SK-N-SH (cell line): ENCODE measurements around the gene STEAP2. TPM values are rescaled to one million over a fixed set of nuclear protein-coding genes. Genes with fewer than 3 reads are reported as not detected.

Experiments used
- CTCF ChIA-PET: fragments of 300-600, 350-600 bp; formaldehyde crosslinking; extraction: SDS; loops from one replicate; lab custom pipeline; 2021; lab: Yijun Ruan, JAX
- POLR2A ChIA-PET: fragments of 350-600 bp; sonication (Branson Sonifier 250); formaldehyde crosslinking; extraction: SDS; loops from one replicate; lab custom pipeline; 2020; ENCODE audit warnings: antibody characterized with exemption, inconsistent platforms; lab: Yijun Ruan, JAX
- DNase-seq: peaks from one replicate; pipeline ENCODE4 v3.0.0; 2012
- H2AFZ ChIP-seq: fragments of 200-600 bp; sonication (generic); 2 replicates; pipeline ENCODE4 v1.8.1; 2016; ENCODE audit warnings: antibody characterized with exemption, mild to moderate bottlenecking, low read depth
- H3F3A ChIP-seq: fragments of 200-600 bp; sonication (generic); replicated peaks from 2 replicates; pipeline ENCODE3; 2016; ENCODE audit warnings: antibody characterized with exemption, mild to moderate bottlenecking; ENCODE audit not compliant: insufficient read depth
- H3K27ac ChIP-seq, 2 experiments: fragments of 200-500 bp in 1 of 2; fragments of 200-600 bp in 1 of 2; sonication (Bioruptor generic) in 1 of 2; sonication (generic), shearing (Covaris generic) in 1 of 2; 2 replicates each; pipeline versions ENCODE4 v1.5.1 to v1.6.1; 2014 to 2016; ENCODE audit warnings: low read depth in 2 of 2, inconsistent platforms in 1 of 2, low read length in 1 of 2, mild to moderate bottlenecking in 1 of 2, mixed read lengths in 1 of 2
- H3K27me3 ChIP-seq: fragments of 200-600 bp; sonication (generic), shearing (Covaris generic); 2 replicates; pipeline ENCODE4 v1.6.1; 2016; ENCODE audit warnings: mixed run types; ENCODE audit not compliant: insufficient read depth
- H3K36me3 ChIP-seq, 2 experiments: fragments of 200-500 bp in 1 of 2; fragments of 200-600 bp in 1 of 2; sonication (Bioruptor generic) in 1 of 2; sonication (generic) in 1 of 2; replicated peaks in 1 of 2; 2 replicates each; pipeline versions ENCODE3 to v1.5.1; 2014 to 2016; ENCODE audit warnings: low read length in 1 of 2, mild to moderate bottlenecking in 1 of 2; ENCODE audit not compliant: insufficient read depth in 2 of 2, control insufficient read depth in 1 of 2
- H3K4me1 ChIP-seq, 2 experiments: fragments of 200-500 bp in 1 of 2; fragments of 200-600 bp in 1 of 2; sonication (Bioruptor generic) in 1 of 2; sonication (generic), shearing (Covaris generic) in 1 of 2; 2 replicates each; pipeline versions ENCODE4 v1.5.1 to v1.6.1; 2014 to 2016; ENCODE audit warnings: low read depth in 1 of 2, low read length in 1 of 2, mixed run types in 1 of 2; ENCODE audit not compliant: insufficient read depth in 2 of 2, control insufficient read depth in 1 of 2
- H3K4me2 ChIP-seq: fragments of 200-600 bp; sonication (generic), shearing (Covaris generic); 2 replicates; pipeline ENCODE4 v1.6.1; 2017; ENCODE audit warnings: mixed run types
- H3K4me3 ChIP-seq, 2 experiments: fragments of 200-500 bp in 1 of 2; fragments of 200-600 bp in 1 of 2; sonication (Bioruptor generic) in 1 of 2; sonication (generic), shearing (Covaris generic) in 1 of 2; 2 replicates each; pipeline versions ENCODE4 v1.5.1 to v1.8.1; 2014 to 2016; ENCODE audit warnings: low read depth in 2 of 2, inconsistent platforms in 1 of 2, low read length in 1 of 2, mild to moderate bottlenecking in 1 of 2, mixed read lengths in 1 of 2, moderate library complexity in 1 of 2
- H3K79me2 ChIP-seq: fragments of 200-600 bp; sonication (generic); 2 replicates; pipeline ENCODE4 v1.8.1; 2017; ENCODE audit warnings: mild to moderate bottlenecking; ENCODE audit not compliant: insufficient read depth
- H3K9ac ChIP-seq: fragments of 200-600 bp; sonication (generic); 2 replicates; pipeline ENCODE4 v1.6.1; 2017; ENCODE audit warnings: mixed run types
- H3K9me2 ChIP-seq: fragments of 200-600 bp; sonication (generic); 2 replicates; pipeline ENCODE4 v1.6.1; 2017; ENCODE audit warnings: mixed run types
- H3K9me3 ChIP-seq: fragments of 200-600 bp; sonication (generic); 2 replicates; pipeline ENCODE4 v1.6.1; 2017; ENCODE audit warnings: mixed run types, mild to moderate bottlenecking, moderate library complexity
- H4K20me1 ChIP-seq: fragments of 200-600 bp; sonication (generic); 2 replicates; pipeline ENCODE4 v1.6.1; 2017; ENCODE audit warnings: mild to moderate bottlenecking, mixed run types; ENCODE audit not compliant: insufficient read depth
- CHD2 ChIP-seq: fragments of 150-350 bp; IDR thresholded peaks from 2 replicates; pipeline ENCODE4 v1.6.1; 2018; ENCODE audit warnings: low read length; ENCODE audit not compliant: partially characterized antibody
- EP300 ChIP-seq, 2 experiments: IDR thresholded peaks; 2 replicates each; pipeline versions ENCODE4 v1.4.0 to v1.6.1; 2012; ENCODE audit warnings: borderline replicate concordance in 1 of 2, low read depth in 1 of 2, low read length in 1 of 2
- FOSL2 ChIP-seq: IDR thresholded peaks from 2 replicates; pipeline ENCODE4 v1.4.0; 2012; ENCODE audit warnings: low read depth, mild to moderate bottlenecking, moderate library complexity, borderline replicate concordance
- GABPA ChIP-seq: IDR thresholded peaks from 2 replicates; pipeline ENCODE4 v1.4.0; 2012; ENCODE audit warnings: low read depth, mild to moderate bottlenecking
- JUND ChIP-seq: IDR thresholded peaks from 2 replicates; pipeline ENCODE4 v1.4.0; 2012
- MXI1 ChIP-seq: IDR thresholded peaks from 2 replicates; pipeline ENCODE4 v1.6.1; 2012; ENCODE audit warnings: mild to moderate bottlenecking, low read depth, low read length, improper control_type of control experiment
- NFIC ChIP-seq: IDR thresholded peaks from 2 replicates; pipeline ENCODE4 v1.4.0; 2012; ENCODE audit warnings: borderline replicate concordance
- POLR2AphosphoS5 ChIP-seq: IDR thresholded peaks from 2 replicates; pipeline ENCODE4 v1.6.1; 2012; ENCODE audit warnings: low read depth, low read length
- SIN3A ChIP-seq: IDR thresholded peaks from 2 replicates; pipeline ENCODE4 v1.6.1; 2012; ENCODE audit warnings: low read depth, mild to moderate bottlenecking, low read length, moderate library complexity, borderline replicate concordance
- SMC3 ChIP-seq: IDR thresholded peaks from 2 replicates; pipeline ENCODE4 v1.6.1; 2012; ENCODE audit warnings: low read depth, low read length, improper control_type of control experiment
- TAF1 ChIP-seq: IDR thresholded peaks from 2 replicates; pipeline ENCODE4 v1.6.1; 2012; ENCODE audit warnings: low read depth, mild to moderate bottlenecking, low read length, moderate library complexity, borderline replicate concordance
- TCF12 ChIP-seq: IDR thresholded peaks from 2 replicates; pipeline ENCODE4 v1.4.0; 2012
- TEAD4 ChIP-seq: IDR thresholded peaks from 2 replicates; pipeline ENCODE4 v1.4.0; 2012; ENCODE audit warnings: mild to moderate bottlenecking, borderline replicate concordance; ENCODE audit not compliant: insufficient read depth
- WGBS: methylation state at CpG from one replicate; pipeline ENCODE4 v1.1.6; 2017; ENCODE audit warnings: low lambda C conversion rate; 5-methylcytosine and 5-hydroxymethylcytosine counted together
- polyA plus RNA-seq, 3 experiments: library from polyadenylated mRNA; depleted of rRNA; stranded (reverse); fragments of >200 nt; gene quantifications; 2 replicates each; pipeline ENCODE4 v1.2.3, GENCODE V29; 2012
- TF ChIP-seq, protein P1 (sequence below): IDR thresholded peaks from 2 replicates; pipeline ENCODE4 v1.4.0; 2012; ENCODE audit warnings: low read depth, borderline replicate concordance
- TF ChIP-seq, protein P2 (sequence below): IDR thresholded peaks from 2 replicates; pipeline ENCODE4 v1.6.1; 2012; ENCODE audit warnings: mild to moderate bottlenecking, low read depth, low read length, moderate library complexity
- TF ChIP-seq, protein P3 (sequence below): IDR thresholded peaks from 2 replicates; pipeline ENCODE4; 2012

Gene STEAP2
- polyA plus RNA-seq, 1 of the 3 experiments (the other 2 are of a cell fraction) = 6.6 TPM

DNA sequence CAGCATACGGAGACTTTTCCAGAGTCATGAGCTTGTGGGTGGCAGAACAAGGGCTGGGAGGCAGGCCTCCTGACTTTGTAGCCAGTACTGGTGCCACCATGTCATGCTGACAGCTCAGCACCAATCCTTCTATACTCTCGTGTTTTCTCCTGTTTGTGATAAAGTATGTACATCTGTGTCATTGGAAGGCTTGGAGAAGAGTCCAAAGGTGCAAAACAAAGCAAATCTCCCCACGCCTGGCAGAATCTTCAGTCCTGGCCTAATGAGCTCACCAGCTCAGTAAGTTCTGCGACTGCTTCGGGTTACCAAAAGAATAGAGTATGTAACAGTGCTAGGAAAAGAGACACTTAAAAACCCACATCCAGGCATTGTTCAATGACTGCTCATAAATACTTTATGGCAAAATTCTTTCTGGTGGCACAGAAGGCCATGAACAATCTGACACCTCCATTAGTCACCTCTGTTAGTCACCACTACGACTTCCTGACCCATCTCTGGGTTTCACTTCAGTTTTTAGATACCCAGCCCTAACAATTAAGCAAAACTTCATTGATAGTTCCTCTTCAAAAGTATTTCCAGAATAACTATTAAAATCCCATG, 32.8 kb upstream of the STEAP2 start:
- TF ChIP-seq TCF12 (peak; percentile 67), SIN3A (0 out of 2 replicates have a peak, but pooled peaks have one; percentile 47), JUND (peak; percentile 68), GABPA (no peak), TAF1 (0 out of 2 replicates have a peak, but pooled peaks have one; percentile 32), SMC3 (no peak), NFIC (peak; percentile 32; the same call in 1 of the 2 replicates), EP300 (IDR thresholded peaks at IDR 0.05; ENCODE audit: borderline replicate concordance in 1 of 2, low read depth in 1 of 2, low read length in 1 of 2) (peak in 1 of 2 experiments; percentile 51; a peak in 1 of 4 replicates), FOSL2 (peak; percentile 85), CHD2 (no peak), POLR2AphosphoS5 (peak; percentile 19; the same call in 1 of the 2 replicates), TEAD4 (peak; percentile 53; the same call in 1 of the 2 replicates), MXI1 (no peak)
- TF ChIP-seq, protein P1, sequence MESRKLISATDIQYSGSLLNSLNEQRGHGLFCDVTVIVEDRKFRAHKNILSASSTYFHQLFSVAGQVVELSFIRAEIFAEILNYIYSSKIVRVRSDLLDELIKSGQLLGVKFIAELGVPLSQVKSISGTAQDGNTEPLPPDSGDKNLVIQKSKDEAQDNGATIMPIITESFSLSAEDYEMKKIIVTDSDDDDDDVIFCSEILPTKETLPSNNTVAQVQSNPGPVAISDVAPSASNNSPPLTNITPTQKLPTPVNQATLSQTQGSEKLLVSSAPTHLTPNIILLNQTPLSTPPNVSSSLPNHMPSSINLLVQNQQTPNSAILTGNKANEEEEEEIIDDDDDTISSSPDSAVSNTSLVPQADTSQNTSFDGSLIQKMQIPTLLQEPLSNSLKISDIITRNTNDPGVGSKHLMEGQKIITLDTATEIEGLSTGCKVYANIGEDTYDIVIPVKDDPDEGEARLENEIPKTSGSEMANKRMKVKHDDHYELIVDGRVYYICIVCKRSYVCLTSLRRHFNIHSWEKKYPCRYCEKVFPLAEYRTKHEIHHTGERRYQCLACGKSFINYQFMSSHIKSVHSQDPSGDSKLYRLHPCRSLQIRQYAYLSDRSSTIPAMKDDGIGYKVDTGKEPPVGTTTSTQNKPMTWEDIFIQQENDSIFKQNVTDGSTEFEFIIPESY = 0 out of 2 replicates have a peak, but pooled peaks have one; percentile 6
- TF ChIP-seq, protein P2, sequence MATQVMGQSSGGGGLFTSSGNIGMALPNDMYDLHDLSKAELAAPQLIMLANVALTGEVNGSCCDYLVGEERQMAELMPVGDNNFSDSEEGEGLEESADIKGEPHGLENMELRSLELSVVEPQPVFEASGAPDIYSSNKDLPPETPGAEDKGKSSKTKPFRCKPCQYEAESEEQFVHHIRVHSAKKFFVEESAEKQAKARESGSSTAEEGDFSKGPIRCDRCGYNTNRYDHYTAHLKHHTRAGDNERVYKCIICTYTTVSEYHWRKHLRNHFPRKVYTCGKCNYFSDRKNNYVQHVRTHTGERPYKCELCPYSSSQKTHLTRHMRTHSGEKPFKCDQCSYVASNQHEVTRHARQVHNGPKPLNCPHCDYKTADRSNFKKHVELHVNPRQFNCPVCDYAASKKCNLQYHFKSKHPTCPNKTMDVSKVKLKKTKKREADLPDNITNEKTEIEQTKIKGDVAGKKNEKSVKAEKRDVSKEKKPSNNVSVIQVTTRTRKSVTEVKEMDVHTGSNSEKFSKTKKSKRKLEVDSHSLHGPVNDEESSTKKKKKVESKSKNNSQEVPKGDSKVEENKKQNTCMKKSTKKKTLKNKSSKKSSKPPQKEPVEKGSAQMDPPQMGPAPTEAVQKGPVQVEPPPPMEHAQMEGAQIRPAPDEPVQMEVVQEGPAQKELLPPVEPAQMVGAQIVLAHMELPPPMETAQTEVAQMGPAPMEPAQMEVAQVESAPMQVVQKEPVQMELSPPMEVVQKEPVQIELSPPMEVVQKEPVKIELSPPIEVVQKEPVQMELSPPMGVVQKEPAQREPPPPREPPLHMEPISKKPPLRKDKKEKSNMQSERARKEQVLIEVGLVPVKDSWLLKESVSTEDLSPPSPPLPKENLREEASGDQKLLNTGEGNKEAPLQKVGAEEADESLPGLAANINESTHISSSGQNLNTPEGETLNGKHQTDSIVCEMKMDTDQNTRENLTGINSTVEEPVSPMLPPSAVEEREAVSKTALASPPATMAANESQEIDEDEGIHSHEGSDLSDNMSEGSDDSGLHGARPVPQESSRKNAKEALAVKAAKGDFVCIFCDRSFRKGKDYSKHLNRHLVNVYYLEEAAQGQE = 0 out of 2 replicates have a peak, but pooled peaks have one; percentile 5
- TF ChIP-seq, protein P3, sequence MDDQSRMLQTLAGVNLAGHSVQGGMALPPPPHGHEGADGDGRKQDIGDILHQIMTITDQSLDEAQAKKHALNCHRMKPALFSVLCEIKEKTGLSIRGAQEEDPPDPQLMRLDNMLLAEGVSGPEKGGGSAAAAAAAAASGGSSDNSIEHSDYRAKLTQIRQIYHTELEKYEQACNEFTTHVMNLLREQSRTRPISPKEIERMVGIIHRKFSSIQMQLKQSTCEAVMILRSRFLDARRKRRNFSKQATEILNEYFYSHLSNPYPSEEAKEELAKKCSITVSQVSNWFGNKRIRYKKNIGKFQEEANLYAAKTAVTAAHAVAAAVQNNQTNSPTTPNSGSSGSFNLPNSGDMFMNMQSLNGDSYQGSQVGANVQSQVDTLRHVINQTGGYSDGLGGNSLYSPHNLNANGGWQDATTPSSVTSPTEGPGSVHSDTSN = peak; percentile 66
- Histone ChIP-seq H3K27me3 (no peaks in the 10 kb centered on the region), H4K20me1 (no peaks in the 10 kb centered on the region), H3K4me2 (peak overlapping the region; percentile 58), H3K9me3 (no peaks in the 10 kb centered on the region), H3K4me3 (peak overlapping the region in 1 of 2 experiments; percentile 32; a peak in 2 of 4 replicates), H2AFZ (peak overlapping the region; percentile 74), H3K4me1 (peaks cover 2 to 16% of the 10 kb centered on the region in 2 experiments; a peak in 2 of 4 replicates), H3K79me2 (no peaks in the 10 kb centered on the region), H3K9ac (peak overlapping the region; percentile 35; the same call in 1 of the 2 replicates), H3F3A (peaks cover 28% of the 10 kb centered on the region), H3K36me3 (no peaks in the 10 kb centered on the region), H3K9me2 (no peaks in the 10 kb centered on the region), H3K27ac (peak overlapping the region; percentile 56 to 73; a peak in 3 of 4 replicates)
- CTCF ChIA-PET = interaction anchor here (1.0 to 1.5 kb wide), 3 partner anchors 12 to 277 kb away, joined by 3 to 5 read pairs (median 4); no protein-coding TSS in a partner anchor
- WGBS = 26% methylated on average over 6 of the region's 6 CpGs
- POLR2A ChIA-PET = no interaction called here
- no peak for DNase-seq
